GM08714 (cell line): ENCODE results near the gene MYBPHL.

Experiments used
- H3K4me3 ChIP-seq: fragments of 200-500 bp; sonication (Bioruptor generic); 2 replicates; pipeline ENCODE4 v1.5.1; 2014; ENCODE audit warnings: mild to moderate bottlenecking, low read length, inconsistent platforms
- ZNF274 ChIP-seq: IDR thresholded peaks from 2 replicates; pipeline ENCODE4 v1.6.1; 2012; ENCODE audit warnings: mild to moderate bottlenecking, low read depth, low read length

MYBPHL gene, protein sequence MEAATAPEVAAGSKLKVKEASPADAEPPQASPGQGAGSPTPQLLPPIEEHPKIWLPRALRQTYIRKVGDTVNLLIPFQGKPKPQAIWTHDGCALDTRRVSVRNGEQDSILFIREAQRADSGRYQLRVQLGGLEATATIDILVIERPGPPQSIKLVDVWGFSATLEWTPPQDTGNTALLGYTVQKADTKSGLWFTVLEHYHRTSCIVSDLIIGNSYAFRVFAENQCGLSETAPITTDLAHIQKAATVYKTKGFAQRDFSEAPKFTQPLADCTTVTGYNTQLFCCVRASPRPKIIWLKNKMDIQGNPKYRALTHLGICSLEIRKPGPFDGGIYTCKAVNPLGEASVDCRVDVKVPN

DNA sequence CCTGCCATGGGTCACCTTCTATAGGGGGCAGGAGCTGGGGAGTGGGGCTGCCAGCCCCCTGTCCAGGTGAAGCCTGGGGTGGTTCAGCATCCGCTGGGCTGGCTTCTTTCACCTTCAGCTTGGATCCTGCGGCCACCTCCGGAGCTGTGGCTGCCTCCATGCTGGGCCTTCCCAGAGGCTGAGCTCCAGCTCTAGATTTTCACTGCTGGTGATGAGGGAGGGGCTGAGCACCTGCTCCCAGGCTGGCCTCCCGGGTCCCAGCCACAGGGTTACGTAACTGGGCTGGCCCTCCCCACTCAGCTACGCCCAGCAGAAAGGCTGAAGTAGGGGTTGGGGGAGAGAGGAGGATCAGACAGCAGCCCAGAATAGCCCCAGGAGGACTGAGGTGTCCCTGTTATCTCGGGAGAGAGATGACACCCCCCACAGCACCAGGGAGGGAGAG lies at the start of gene MYBPHL:
Gene MYBPHL (minus strand): TSS at position 180 of the 442 bp plus-strand sequence. CDS start 20 bp downstream, at position 160.
- H3K4me3 ChIP-seq: no peak within 1 kb of the TSS
- no peak for TF ChIP-seq ZNF274

DNA sequence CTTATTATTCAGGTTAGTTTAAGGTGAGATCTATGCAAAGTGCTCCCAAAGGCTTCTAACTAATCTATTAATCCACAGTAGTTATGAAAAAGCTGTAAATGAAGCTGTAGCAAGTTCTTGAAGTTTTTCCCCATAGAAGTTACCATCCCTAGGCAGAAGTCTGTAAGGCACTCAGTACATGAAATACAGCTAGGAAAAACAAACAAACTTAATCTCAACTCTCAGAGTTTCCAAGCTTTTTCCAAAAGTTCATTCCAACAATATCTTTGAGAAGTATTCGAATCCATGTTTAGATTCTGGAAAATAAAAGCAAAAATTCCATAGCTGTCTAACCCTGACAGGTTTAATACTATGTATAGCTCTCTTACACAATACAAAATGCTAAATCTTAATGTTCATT lies 49.7 kb upstream of the MYBPHL start:
- no peak for TF ChIP-seq ZNF274
- H3K4me3 ChIP-seq: no peak overlapping the region

DNA sequence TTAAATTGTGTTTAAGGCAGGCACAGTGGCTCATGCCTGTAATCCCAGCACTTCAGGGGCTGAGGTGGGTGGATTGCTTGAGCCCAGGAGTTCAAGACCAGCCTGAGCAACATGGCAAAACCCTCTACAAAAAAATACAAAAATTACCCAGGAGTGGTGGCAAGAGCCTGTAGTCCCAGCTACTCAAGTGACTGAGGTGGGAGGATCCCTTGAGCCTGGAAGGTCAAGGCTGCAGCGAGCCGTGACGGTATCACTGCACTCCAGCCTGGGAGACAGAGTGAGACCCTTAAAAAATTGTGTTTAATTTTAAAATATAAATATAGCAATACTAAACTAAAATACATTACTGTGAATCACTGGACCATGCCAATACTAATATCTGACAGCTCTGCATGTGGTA lies 48.1 kb upstream of the MYBPHL start:
- TF ChIP-seq ZNF274: no peak
- H3K4me3 ChIP-seq: no peak overlapping the region

GRCh38 chr1:109351457-109351856 lies 44.6 kb upstream of the MYBPHL start:
- H3K4me3 ChIP-seq: no peak overlapping the region
- TF ChIP-seq ZNF274: no peak

DNA sequence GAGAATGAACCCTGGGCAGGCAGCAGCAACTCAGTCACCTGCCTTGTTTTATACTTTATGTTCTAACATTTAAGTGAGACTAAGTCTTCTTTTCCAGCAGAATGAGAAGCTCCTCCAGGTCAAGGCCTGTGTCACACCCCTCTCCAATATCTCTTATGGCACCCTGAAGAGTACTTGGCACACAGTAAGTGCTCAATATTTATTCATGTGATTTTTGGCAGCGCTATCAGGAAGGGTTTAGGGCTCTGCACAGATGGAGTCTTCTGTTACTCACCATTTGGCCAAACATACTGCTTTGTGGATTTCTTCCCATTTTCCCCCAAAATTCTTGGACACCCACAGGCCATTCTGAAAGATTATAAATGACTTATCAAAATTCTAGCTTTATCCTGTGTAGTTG lies 43.8 kb upstream of the MYBPHL start:
- no peak overlapping the region for H3K4me3 ChIP-seq
- TF ChIP-seq ZNF274: no peak

- no peak overlapping the region for H3K4me3 ChIP-seq
- TF ChIP-seq ZNF274: no peak
Measured at GRCh38 chr1:109350182-109350581, 43.4 kb upstream of the MYBPHL start.

DNA sequence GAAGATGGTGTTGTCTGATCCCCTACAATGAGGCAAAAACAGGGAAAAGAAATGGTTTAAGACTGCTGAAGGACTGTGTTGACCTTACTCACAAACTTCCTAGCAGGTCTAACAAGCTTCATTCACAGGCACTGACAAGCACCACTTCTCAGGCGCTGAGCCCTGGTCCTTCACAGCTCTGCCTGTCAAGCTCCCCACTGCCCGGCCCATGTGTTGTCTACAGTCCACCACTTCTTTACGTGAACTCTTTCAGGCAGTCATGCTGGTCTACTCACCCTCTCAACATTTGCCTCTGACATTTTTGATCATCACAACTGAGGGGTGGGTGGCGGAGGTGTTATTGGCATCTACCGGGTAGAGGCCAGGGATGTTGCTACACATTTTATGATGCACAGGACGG lies 40.7 kb upstream of the MYBPHL start:
- no peak for TF ChIP-seq ZNF274
- no peak overlapping the region for H3K4me3 ChIP-seq

GRCh38 chr1:109341944-109342930 lies 35.4 kb upstream of the MYBPHL start:
- no peak overlapping the region for H3K4me3 ChIP-seq
- TF ChIP-seq ZNF274: no peak

GRCh38 chr1:109338608-109339007 lies 31.8 kb upstream of the MYBPHL start:
- no peak for TF ChIP-seq ZNF274
- no peak overlapping the region for H3K4me3 ChIP-seq

GRCh38 chr1:109338091-109338490 lies 31.3 kb upstream of the MYBPHL start:
- no peak for TF ChIP-seq ZNF274
- no peak overlapping the region for H3K4me3 ChIP-seq

DNA sequence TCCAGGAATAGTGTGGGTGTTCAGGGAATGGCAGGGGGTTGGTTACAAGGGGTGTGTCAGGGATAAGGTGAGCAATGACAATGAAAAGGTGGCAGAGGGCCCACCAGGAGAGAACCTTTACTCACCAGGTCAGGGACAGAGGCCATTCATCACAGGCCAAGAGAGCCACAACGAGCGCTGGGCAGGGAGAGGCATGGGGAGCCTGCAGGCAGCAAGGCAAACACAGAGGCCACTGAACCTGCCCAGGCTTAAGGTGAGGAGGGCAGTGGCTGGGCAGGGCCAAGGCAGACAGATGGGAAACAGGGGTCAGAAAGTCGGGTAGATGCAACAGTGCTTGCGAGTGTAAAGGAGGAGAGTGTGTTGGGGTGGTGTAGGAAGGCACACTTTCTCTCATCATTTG lies 28.3 kb upstream of the MYBPHL start:
- TF ChIP-seq ZNF274: no peak
- H3K4me3 ChIP-seq: no peak overlapping the region

DNA sequence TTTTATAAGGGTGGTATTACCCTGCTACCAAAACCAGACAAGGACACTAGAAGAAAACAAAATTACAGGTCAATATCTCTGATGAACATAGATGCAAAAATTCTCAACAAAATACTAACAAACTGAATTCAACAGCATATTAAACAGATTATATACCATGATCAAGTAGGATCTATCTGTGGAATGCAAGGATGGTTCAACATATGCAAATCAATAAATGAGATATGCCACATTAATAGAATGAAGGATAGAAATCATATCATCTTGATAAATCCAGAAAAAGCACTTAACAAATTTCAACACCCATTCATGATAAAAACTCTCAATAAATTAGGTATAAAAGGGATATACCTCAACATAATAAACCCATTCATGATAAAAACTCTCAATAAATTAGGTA lies 24.3 kb upstream of the MYBPHL start:
- no peak for TF ChIP-seq ZNF274

GRCh38 chr1:109327285-109327684 lies 20.5 kb upstream of the MYBPHL start:
- no peak overlapping the region for H3K4me3 ChIP-seq
- no peak for TF ChIP-seq ZNF274

More for the DNA sequence above, 24.3 kb upstream of the MYBPHL start:
- H3K4me3 ChIP-seq: no peak overlapping the region

DNA sequence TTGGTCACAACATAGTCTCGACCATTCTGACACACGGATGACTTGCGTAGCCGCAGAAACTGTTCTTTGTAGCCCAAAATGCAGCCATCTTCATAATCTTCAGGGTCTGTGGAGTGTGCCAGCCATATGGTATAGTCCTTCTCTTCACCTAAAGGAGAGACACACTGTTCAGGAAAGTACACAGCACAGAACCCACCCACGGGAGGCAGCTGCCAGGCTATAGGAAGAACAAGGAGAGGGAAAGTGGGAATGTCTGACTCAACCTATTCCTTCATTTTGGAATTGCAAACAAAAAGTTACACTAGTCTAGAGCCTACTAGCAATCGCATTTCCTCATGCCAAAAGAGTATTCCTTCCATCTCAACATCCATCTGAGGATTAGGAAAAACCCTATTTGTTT lies 16.2 kb upstream of the MYBPHL start:
- H3K4me3 ChIP-seq: no peak overlapping the region
- no peak for TF ChIP-seq ZNF274

DNA sequence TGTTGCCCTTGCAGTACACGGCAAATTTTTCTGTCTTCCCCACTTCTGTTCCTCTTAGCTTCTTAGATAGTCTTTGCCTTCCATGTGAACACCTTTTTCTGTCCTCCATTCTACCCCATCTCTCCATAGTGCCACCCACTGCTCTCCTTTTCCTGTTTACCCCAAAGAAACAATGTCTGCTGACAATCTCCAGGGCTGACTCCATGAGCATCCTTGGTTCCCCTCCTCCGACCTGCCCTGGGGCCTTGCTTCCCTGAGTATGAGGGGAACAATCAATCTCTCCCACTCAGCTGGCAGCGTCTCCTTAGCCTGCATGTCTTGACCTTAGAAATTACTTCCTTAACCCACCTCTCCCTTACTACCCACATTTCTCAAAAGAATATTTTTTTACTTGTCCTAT lies 12.3 kb upstream of the MYBPHL start:
- no peak overlapping the region for H3K4me3 ChIP-seq
- TF ChIP-seq ZNF274: no peak
